HG02840 (cell line): ENCODE data around the gene RMDN3.

Source experiments
- ATAC-seq: cut with Tn5 transposase; IDR thresholded peaks from one replicate; pipeline ENCODE4 v1.9.1; 2021; ENCODE audit warnings: mild to moderate bottlenecking, moderate library complexity, moderate number of reproducible peaks; ENCODE audit not compliant: unreplicated experiment, low FRiP score

Gene RMDN3

GRCh38 chr15:40750885-40751284 is 4.2 kb downstream of the RMDN3 start:
- no peak for ATAC-seq

GRCh38 chr15:40749151-40749630 is 5.9 kb downstream of the RMDN3 start:
- no peak for ATAC-seq

GRCh38 chr15:40747685-40748631 is 7.1 kb downstream of the RMDN3 start:
- no peak for ATAC-seq

- no peak for ATAC-seq
These were observed 8.1 kb downstream of the RMDN3 start for GRCh38 chr15:40746916-40747418.

GRCh38 chr15:40744815-40745152 is 10.3 kb downstream of the RMDN3 start:
- no peak for ATAC-seq

GRCh38 chr15:40743921-40744814 is 10.9 kb downstream of the RMDN3 start:
- no peak for ATAC-seq

GRCh38 chr15:40743485-40743901 is 11.6 kb downstream of the RMDN3 start:
- no peak for ATAC-seq

GRCh38 chr15:40739854-40740253 is 15.2 kb downstream of the RMDN3 start:
- ATAC-seq, result no peak

- no peak for ATAC-seq
These were observed 16.0 kb downstream of the RMDN3 start for GRCh38 chr15:40739047-40739446.

GRCh38 chr15:40737048-40737447 is 18.0 kb downstream of the RMDN3 start:
- no peak for ATAC-seq

GRCh38 chr15:40736575-40736974 is 18.5 kb downstream of the RMDN3 start:
- no peak for ATAC-seq

- no peak for ATAC-seq
These were observed 24.0 kb downstream of the RMDN3 start for GRCh38 chr15:40731034-40731433.

- no peak for ATAC-seq
These were observed 31.1 kb downstream of the RMDN3 start for GRCh38 chr15:40723919-40724318.

- no peak for ATAC-seq
These were observed 32.1 kb downstream of the RMDN3 start for GRCh38 chr15:40722934-40723333.

- no peak for ATAC-seq
These were observed 32.7 kb downstream of the RMDN3 start for GRCh38 chr15:40722354-40722753.

- no peak for ATAC-seq
These were observed 33.4 kb downstream of the RMDN3 start for GRCh38 chr15:40721701-40722100.

- ATAC-seq, result no peak
These were observed 38.9 kb downstream of the RMDN3 start for GRCh38 chr15:40716165-40716564.

- ATAC-seq, result no peak
These were observed 40.9 kb downstream of the RMDN3 start for GRCh38 chr15:40714144-40714543.

GRCh38 chr15:40706121-40706520 is 48.9 kb downstream of the RMDN3 start:
- ATAC-seq, result no peak

GRCh38 chr15:40702077-40702476 is 53.0 kb downstream of the RMDN3 start:
- ATAC-seq, result no peak

GRCh38 chr15:40697916-40698315 is 57.1 kb downstream of the RMDN3 start:
- no peak for ATAC-seq
